HepG2 (cell line): ENCODE measurements around the gene GSDME. TPM values are rescaled to one million over a fixed set of nuclear protein-coding genes. Genes with fewer than 3 reads are reported as not detected.

Experiments used
- ATAC-seq: fragments of 200-7000 bp; cut with Tn5 transposase; 3 replicates; pipeline ENCODE4 v1.9.1; 2020; ENCODE audit warnings: mild to moderate bottlenecking, moderate library complexity
- BruUV-seq: library from RNA; stranded (reverse); fragments of 400-500 nt; replicated peaks from 2 replicates; lab custom pipeline; 2021; lab: Mats Ljungman, UMichigan
- CTCF ChIA-PET: fragments of 300-600 bp; formaldehyde crosslinking; extraction: SDS; loops from one replicate; lab custom pipeline; 2021; ENCODE audit warnings: low total read pairs, inconsistent platforms, low intra/inter-chr PET ratio; lab: Yijun Ruan, JAX
- POLR2A ChIA-PET: fragments of 350-600 bp; sonication (Branson Sonifier 250); formaldehyde crosslinking; loops from one replicate; lab custom pipeline; 2020; ENCODE audit warnings: antibody characterized with exemption, inconsistent platforms; lab: Yijun Ruan, JAX
- DNase-seq: peaks from one replicate; pipeline ENCODE4 v3.0.0-alpha.2; 2015; ENCODE audit warnings: low spot score
- FAIRE-seq: peaks from 3 replicates; lab custom pipeline; 2011; peaks lifted over from hg19 to GRCh38; lab: Jason Lieb, UNC
- H2AFZ ChIP-seq: one replicate; pipeline ENCODE4 v1.6.1; 2011; ENCODE audit warnings: low read length, inconsistent platforms
- H3K27ac ChIP-seq: fragments of 300-600 bp; 3 replicates; pipeline ENCODE4 v1.8.0; 2011; ENCODE audit warnings: mixed run types, mild to moderate bottlenecking, mixed read lengths, low read length, inconsistent platforms; ENCODE audit not compliant: insufficient read depth; ENCODE audit errors: extremely low read length
- H3K27me3 ChIP-seq, 2 experiments: fragments of 200-600 bp in 1 of 2; 2 replicates in 1 of 2; 3 replicates in 1 of 2; pipeline versions ENCODE4 v1.6.0 to v1.8.0; 2011; ENCODE audit warnings: low read length in 2 of 2, mild to moderate bottlenecking in 2 of 2, moderate library complexity in 2 of 2, inconsistent platforms in 1 of 2; ENCODE audit not compliant: insufficient read depth in 2 of 2, control insufficient read depth in 1 of 2
- H3K36me3 ChIP-seq, 2 experiments: fragments of 200-600 bp in 1 of 2; replicated peaks in 1 of 2; 2 replicates in 1 of 2; 3 replicates in 1 of 2; pipeline versions ENCODE4 v1.5.1 to v1.8.0; 2011; ENCODE audit warnings: low read length in 2 of 2, inconsistent platforms in 1 of 2; ENCODE audit not compliant: insufficient read depth in 2 of 2, control insufficient read depth in 1 of 2
- H3K4me1 ChIP-seq: 2 replicates; pipeline ENCODE4 v1.5.1; 2012; ENCODE audit warnings: low read length, inconsistent platforms; ENCODE audit not compliant: insufficient read depth
- H3K4me2 ChIP-seq: 2 replicates; pipeline ENCODE4 v1.6.0; 2011; ENCODE audit warnings: low read depth, low read length, inconsistent platforms
- H3K4me3 ChIP-seq, 3 experiments: fragments of 200-600 bp in 1 of 3; sonication (generic), shearing (Covaris generic) in 1 of 3; replicated peaks in 1 of 3; 2 replicates each; pipeline ENCODE4 v1.5.1; 2011 to 2016; ENCODE audit warnings: low read length in 3 of 3, inconsistent platforms in 2 of 3, low read depth in 2 of 3, mild to moderate bottlenecking in 2 of 3, control low read depth in 1 of 3, mixed read lengths in 1 of 3; ENCODE audit not compliant: insufficient read depth in 1 of 3
- H3K79me2 ChIP-seq: one replicate; pipeline ENCODE4 v1.6.1; 2011; ENCODE audit warnings: low read length, inconsistent platforms; ENCODE audit not compliant: insufficient read depth
- H3K9ac ChIP-seq: 2 replicates; pipeline ENCODE4 v1.6.0; 2011; ENCODE audit warnings: mild to moderate bottlenecking, low read depth, low read length, inconsistent platforms; ENCODE audit not compliant: insufficient read depth
- H3K9me3 ChIP-seq: 2 replicates; pipeline ENCODE4 v1.5.1; 2012; ENCODE audit warnings: mild to moderate bottlenecking, low read length
- H4K20me1 ChIP-seq: 2 replicates; pipeline ENCODE4 v1.6.0; 2011; ENCODE audit warnings: inconsistent platforms, mild to moderate bottlenecking, low read length, moderate library complexity; ENCODE audit not compliant: insufficient read depth
- ZBTB21 ChIP-seq: sonication (generic); formaldehyde crosslinking; IDR thresholded peaks from 2 replicates; pipeline ENCODE4 v1.4.0; 2020; ENCODE audit warnings: missing genetic modification reagents
- ZNF263 ChIP-seq: sonication (generic); formaldehyde crosslinking; IDR thresholded peaks from 2 replicates; pipeline ENCODE4 v1.4.0; 2020; ENCODE audit warnings: missing genetic modification reagents
- ZNF674 ChIP-seq: sonication (generic); formaldehyde crosslinking; IDR thresholded peaks from 2 replicates; pipeline ENCODE4 v1.5.0; 2020; ENCODE audit warnings: low read depth, mild to moderate bottlenecking, missing genetic modification reagents
- WGBS: methylation state at CpG from one replicate; pipeline ENCODE4 v1.1.6; 2017; ENCODE audit warnings: low lambda C conversion rate; 5-methylcytosine and 5-hydroxymethylcytosine counted together
- in situ Hi-C: cut with HindIII; loops from 2 replicates; pipeline ENCODE4 v1.10.0; 2017; ENCODE audit warnings: low pct_unique_long_range_greater_than_20kb; ENCODE audit not compliant: extremely low pct_ligation_motif_present
- intact Hi-C: fragments of 100-400 bp; cut with micrococcal nuclease; formaldehyde crosslinking; loops from one replicate; pipeline ENCODE4 v1.10.0; 2022; ENCODE audit not compliant: unreplicated experiment
- polyA plus RNA-seq, 8 experiments: library from polyadenylated mRNA; depleted of rRNA in 3 of 8; stranded (reverse) in 7 of 8; unstranded in 1 of 8; fragments of >200 nt; fragmentation: Illumina TruSeq in 4 of 8; extraction: Trizol in 4 of 8; gene quantifications; 2 replicates each; pipeline versions ENCODE4 v1.2.1 to v1.2.3, GENCODE V29; 2011 to 2016; ENCODE audit warnings: low read depth in 4 of 8, missing spikeins in 1 of 8, mixed read lengths in 1 of 8; ENCODE audit not compliant: insufficient read depth in 1 of 8
- total RNA-seq, 5 experiments: library from RNA; depleted of rRNA; stranded (reverse); fragments of >200 nt; fragmentation: Illumina TruSeq; extraction: Trizol; gene quantifications; 2 replicates each; pipeline ENCODE4 v1.2.3, GENCODE V29; 2016; ENCODE audit warnings: low read depth in 1 of 5
- TF ChIP-seq, protein P1 (sequence below): sonication (generic); formaldehyde crosslinking; IDR thresholded peaks from 2 replicates; pipeline ENCODE4 v1.4.0; 2020; ENCODE audit warnings: missing genetic modification reagents
- TF ChIP-seq, protein P2 (sequence below): sonication (generic); IDR thresholded peaks from 2 replicates; pipeline ENCODE4 v1.6.1; 2016; ENCODE audit warnings: low read depth, borderline replicate concordance

The GSDME gene
- total and polyA plus RNA-seq, 2 of the 13 experiments (the other 11 are each of a cell fraction or from before 2014, with no cell fraction given): 19.2 to 28.2 TPM

DNA sequence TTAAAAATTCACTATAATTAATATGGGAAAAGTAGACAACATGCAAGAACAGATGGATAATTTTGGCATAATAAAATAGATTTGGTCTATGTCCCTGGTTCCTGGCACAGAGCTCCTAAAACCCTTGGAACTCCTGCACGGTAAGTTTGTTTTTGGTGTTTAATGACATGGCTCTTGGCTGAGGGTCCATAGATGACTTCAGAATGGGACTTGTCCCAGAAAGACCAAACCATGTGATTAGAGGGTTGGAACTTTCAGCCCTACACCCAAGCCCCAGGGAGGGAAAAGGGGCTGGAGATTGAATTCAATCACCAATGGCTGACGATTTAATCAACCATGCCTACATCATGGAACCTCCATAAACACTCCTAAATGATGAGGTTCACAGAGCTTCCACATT, 12.6 kb upstream of the GSDME start (continued):
- TF ChIP-seq, protein P1, sequence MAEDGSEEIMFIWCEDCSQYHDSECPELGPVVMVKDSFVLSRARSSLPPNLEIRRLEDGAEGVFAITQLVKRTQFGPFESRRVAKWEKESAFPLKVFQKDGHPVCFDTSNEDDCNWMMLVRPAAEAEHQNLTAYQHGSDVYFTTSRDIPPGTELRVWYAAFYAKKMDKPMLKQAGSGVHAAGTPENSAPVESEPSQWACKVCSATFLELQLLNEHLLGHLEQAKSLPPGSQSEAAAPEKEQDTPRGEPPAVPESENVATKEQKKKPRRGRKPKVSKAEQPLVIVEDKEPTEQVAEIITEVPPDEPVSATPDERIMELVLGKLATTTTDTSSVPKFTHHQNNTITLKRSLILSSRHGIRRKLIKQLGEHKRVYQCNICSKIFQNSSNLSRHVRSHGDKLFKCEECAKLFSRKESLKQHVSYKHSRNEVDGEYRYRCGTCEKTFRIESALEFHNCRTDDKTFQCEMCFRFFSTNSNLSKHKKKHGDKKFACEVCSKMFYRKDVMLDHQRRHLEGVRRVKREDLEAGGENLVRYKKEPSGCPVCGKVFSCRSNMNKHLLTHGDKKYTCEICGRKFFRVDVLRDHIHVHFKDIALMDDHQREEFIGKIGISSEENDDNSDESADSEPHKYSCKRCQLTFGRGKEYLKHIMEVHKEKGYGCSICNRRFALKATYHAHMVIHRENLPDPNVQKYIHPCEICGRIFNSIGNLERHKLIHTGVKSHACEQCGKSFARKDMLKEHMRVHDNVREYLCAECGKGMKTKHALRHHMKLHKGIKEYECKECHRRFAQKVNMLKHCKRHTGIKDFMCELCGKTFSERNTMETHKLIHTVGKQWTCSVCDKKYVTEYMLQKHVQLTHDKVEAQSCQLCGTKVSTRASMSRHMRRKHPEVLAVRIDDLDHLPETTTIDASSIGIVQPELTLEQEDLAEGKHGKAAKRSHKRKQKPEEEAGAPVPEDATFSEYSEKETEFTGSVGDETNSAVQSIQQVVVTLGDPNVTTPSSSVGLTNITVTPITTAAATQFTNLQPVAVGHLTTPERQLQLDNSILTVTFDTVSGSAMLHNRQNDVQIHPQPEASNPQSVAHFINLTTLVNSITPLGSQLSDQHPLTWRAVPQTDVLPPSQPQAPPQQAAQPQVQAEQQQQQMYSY (CRISPR knock-in tag): no peak
- no peak for TF ChIP-seq ZNF674 (CRISPR knock-in tag)
- TF ChIP-seq ZNF263 (CRISPR knock-in tag): no peak
- TF ChIP-seq, protein P2, sequence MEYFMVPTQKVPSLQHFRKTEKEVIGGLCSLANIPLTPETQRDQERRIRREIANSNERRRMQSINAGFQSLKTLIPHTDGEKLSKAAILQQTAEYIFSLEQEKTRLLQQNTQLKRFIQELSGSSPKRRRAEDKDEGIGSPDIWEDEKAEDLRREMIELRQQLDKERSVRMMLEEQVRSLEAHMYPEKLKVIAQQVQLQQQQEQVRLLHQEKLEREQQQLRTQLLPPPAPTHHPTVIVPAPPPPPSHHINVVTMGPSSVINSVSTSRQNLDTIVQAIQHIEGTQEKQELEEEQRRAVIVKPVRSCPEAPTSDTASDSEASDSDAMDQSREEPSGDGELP: no peak

DNA sequence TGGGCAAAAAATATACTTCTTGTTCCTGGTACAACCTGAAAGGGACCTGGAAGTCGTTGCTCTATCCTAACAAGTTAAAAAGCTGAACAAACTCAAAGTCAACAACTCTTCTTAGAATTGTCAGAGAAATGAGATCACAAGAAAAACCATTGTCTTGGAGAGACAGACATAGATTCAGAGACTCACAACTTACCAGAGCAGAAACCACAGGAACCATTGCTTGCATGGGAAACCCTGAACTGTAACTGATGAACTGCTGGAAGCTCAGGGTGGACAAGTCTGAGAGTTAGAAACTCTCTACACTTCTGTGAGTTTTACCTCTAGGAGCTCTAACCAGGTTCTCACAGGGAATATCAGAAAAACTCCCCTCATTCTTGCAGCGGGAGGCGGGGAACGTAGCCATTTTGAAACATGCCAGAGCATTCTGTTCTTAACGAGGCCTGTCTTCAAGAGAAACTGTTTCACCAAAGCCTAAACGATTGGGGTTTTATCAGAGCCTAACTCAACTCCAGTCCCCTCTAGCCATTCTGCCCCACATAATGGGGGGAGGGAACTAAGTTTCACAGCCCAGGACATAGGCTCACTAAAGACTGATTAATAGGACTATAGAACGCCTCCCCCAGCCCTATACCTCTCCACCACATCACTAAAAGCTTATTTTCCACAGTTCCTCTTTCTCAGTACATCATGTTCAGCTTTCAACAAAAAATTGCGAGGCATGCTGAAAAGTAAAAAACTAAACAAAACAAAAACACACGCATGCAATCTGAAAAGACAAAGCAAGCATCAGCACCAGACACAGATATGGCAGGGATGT, 12.0 kb upstream of the GSDME start:
- no peaks in the 10 kb centered on the region for H3K27me3 ChIP-seq
- no peaks in the 10 kb centered on the region for H4K20me1 ChIP-seq
- ChIA-PET CTCF (no interaction called here), POLR2A (no interaction called here)
- intact Hi-C loops (no loop called here), in situ Hi-C loops (no loop called here)
- ATAC-seq: no peak
- BruUV-seq: no TSS peak
- H3K4me2 ChIP-seq: no peak overlapping the region
- H3K9me3 ChIP-seq: no peaks in the 10 kb centered on the region
- no peaks in the 10 kb centered on the region for H3K36me3 ChIP-seq
- no peak overlapping the region for H3K27ac ChIP-seq
- FAIRE-seq: no peak
- H3K79me2 ChIP-seq: no peaks in the 10 kb centered on the region
- no peak overlapping the region for H2AFZ ChIP-seq
- no peak for TF ChIP-seq ZBTB21 (CRISPR knock-in tag)
- H3K4me3 ChIP-seq: no peak overlapping the region
- no peak overlapping the region for H3K9ac ChIP-seq
- H3K4me1 ChIP-seq: no peaks in the 10 kb centered on the region; the same call in 1 of the 2 replicates
- no peak for DNase-seq
- WGBS: 66% methylated on average over 9 of the region's 9 CpGs
